ENCODE results near the gene MCM7. TPM values are rescaled to one million over a fixed set of nuclear protein-coding genes. Genes with fewer than 3 reads are reported as not detected.

The MCM7 gene
- total and polyA plus RNA-seq, 10 of the 15 experiments (the other 5 are each of a cell fraction or from before 2014, with no cell fraction given), result 183 to 383 (median 244) TPM

DNA sequence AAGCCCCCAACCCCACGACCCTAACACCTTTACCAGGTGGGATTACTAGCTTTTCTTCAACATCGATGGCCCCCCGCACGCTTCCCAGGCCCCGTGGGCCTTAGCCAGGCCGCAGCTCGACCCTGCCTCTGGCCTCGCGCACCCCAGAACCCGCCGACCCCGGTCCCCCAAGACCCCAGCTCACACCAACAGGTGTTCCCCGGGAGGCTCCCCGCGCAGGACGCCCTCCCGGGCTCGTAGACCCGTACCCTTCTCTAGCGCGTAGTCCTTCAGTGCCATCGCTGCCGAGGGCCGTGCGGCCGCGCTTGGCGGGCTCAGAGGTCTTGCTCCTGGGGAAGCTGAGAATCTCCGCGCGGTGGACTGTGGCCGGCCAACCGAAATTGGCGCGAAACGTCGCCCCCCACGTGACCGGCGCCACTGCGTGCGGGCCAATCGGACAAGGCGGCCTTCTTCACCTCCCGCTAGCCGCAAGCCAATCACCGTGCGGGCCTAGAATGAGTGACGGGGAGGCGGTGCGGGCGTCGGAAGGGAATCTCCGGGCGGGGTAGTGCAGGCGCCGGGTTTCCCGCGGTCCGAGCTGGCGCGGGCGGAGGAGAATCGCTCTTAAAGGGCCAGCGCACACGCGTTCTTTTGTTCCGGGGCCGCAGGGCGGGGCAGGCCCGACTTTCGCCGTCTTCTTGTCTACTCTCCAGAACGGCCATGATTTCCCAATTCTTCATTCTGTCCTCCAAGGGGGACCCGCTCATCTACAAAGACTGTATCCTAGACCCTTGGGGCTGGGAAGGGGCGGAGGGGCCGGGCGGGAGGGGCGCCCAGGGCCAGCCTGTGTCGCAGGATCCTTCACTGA, at the start of gene MCM7, which contains the start of gene AP4M1 (continued):
- TF ChIP-seq, protein P1, sequence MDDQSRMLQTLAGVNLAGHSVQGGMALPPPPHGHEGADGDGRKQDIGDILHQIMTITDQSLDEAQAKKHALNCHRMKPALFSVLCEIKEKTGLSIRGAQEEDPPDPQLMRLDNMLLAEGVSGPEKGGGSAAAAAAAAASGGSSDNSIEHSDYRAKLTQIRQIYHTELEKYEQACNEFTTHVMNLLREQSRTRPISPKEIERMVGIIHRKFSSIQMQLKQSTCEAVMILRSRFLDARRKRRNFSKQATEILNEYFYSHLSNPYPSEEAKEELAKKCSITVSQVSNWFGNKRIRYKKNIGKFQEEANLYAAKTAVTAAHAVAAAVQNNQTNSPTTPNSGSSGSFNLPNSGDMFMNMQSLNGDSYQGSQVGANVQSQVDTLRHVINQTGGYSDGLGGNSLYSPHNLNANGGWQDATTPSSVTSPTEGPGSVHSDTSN (IDR thresholded peaks at IDR 0.05; ENCODE audit: insufficient replicate concordance, low read depth, low read length), result peak; percentile 98
- no peak for TF ChIP-seq SMARCA5 (IDR thresholded peaks at IDR 0.05)
- TF ChIP-seq MXI1 (IDR thresholded peaks at IDR 0.05; ENCODE audit: low read depth, low read length), result peak; percentile 80
- TF ChIP-seq NR2C2 (IDR thresholded peaks at IDR 0.05; ENCODE audit: borderline replicate concordance, control insufficient read depth, insufficient read length, low read depth), result no peak
- no peak for TF ChIP-seq ZBTB33 (IDR thresholded peaks at IDR 0.05)
- peak; percentile 44; the same call in 1 of the 2 replicates for TF ChIP-seq TAF1 (IDR thresholded peaks at IDR 0.05; ENCODE audit: borderline replicate concordance, low read depth, low read length)
- TF ChIP-seq, protein P2, sequence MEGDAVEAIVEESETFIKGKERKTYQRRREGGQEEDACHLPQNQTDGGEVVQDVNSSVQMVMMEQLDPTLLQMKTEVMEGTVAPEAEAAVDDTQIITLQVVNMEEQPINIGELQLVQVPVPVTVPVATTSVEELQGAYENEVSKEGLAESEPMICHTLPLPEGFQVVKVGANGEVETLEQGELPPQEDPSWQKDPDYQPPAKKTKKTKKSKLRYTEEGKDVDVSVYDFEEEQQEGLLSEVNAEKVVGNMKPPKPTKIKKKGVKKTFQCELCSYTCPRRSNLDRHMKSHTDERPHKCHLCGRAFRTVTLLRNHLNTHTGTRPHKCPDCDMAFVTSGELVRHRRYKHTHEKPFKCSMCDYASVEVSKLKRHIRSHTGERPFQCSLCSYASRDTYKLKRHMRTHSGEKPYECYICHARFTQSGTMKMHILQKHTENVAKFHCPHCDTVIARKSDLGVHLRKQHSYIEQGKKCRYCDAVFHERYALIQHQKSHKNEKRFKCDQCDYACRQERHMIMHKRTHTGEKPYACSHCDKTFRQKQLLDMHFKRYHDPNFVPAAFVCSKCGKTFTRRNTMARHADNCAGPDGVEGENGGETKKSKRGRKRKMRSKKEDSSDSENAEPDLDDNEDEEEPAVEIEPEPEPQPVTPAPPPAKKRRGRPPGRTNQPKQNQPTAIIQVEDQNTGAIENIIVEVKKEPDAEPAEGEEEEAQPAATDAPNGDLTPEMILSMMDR (IDR thresholded peaks at IDR 0.05 in 2 of 3, conservative IDR thresholded peaks at IDR 0.05 in 1 of 3; ENCODE audit: control insufficient read depth in 2 of 3, extremely low read depth in 1 of 3, insufficient read depth in 1 of 3, low read depth in 3 of 3, low read length in 3 of 3), result no peak
- TF ChIP-seq RFX5 (IDR thresholded peaks at IDR 0.05; ENCODE audit: low read depth, low read length), result 0 out of 2 replicates have a peak, but pooled peaks have one; percentile 33
